IMR-90 (cell line): ENCODE data around the gene PDCD1. TPM values are rescaled to one million over a fixed set of nuclear protein-coding genes. Genes with fewer than 3 reads are reported as not detected.

ENCODE experiments used
- ATAC-seq: fragments of 200-7000 bp; cut with Tn5 transposase; 2 replicates; pipeline ENCODE4 v1.9.1; 2020; ENCODE audit warnings: low read depth, mild to moderate bottlenecking, moderate library complexity
- BruUV-seq: library from RNA; stranded (reverse); fragments of 400-500 nt; replicated peaks from 2 replicates; lab custom pipeline; 2021; lab: Mats Ljungman, UMichigan
- CTCF ChIA-PET: fragments of 300-600 bp; formaldehyde crosslinking; extraction: SDS; loops from one replicate; lab custom pipeline; 2021; ENCODE audit warnings: antibody characterized with exemption; lab: Yijun Ruan, JAX
- POLR2A ChIA-PET: fragments of 300-600 bp; sonication (Branson Sonifier 250); formaldehyde crosslinking; loops from one replicate; lab custom pipeline; 2022; ENCODE audit warnings: antibody characterized with exemption; ENCODE audit not compliant: unreplicated experiment; lab: Charles Lee
- DNase-seq: peaks from one replicate; pipeline ENCODE4 v3.0.0; 2013
- H2AFZ ChIP-seq: replicated peaks from 2 replicates; pipeline ENCODE3; 2013; ENCODE audit warnings: low read length, mild to moderate bottlenecking; ENCODE audit not compliant: poor library complexity
- H2AK5ac ChIP-seq: 2 replicates; pipeline ENCODE4 v1.6.1; 2013; ENCODE audit warnings: low read depth, low read length, inconsistent platforms
- H2AK9ac ChIP-seq: replicated peaks from 2 replicates; pipeline ENCODE3; 2013; ENCODE audit warnings: mild to moderate bottlenecking, low read depth, low read length, moderate library complexity; ENCODE audit not compliant: poor library complexity
- H2BK120ac ChIP-seq: 2 replicates; pipeline ENCODE4 v1.6.1; 2013; ENCODE audit warnings: low read depth, low read length, inconsistent platforms
- H2BK15ac ChIP-seq: 3 replicates; pipeline ENCODE4 v1.6.1; 2013; ENCODE audit warnings: low read depth, low read length, inconsistent platforms
- H2BK20ac ChIP-seq: 2 replicates; pipeline ENCODE4 v1.6.1; 2013; ENCODE audit warnings: low read depth, mild to moderate bottlenecking, inconsistent platforms, low read length, moderate library complexity
- H2BK5ac ChIP-seq: 2 replicates; pipeline ENCODE4 v1.6.1; 2013; ENCODE audit warnings: mild to moderate bottlenecking, low read depth, low read length, inconsistent platforms; ENCODE audit not compliant: poor library complexity, severe bottlenecking
- H3K14ac ChIP-seq: replicated peaks from 2 replicates; pipeline ENCODE4 v1.6.1; 2013; ENCODE audit warnings: low read depth, low read length, inconsistent platforms
- H3K18ac ChIP-seq: 2 replicates; pipeline ENCODE4 v1.6.1; 2013; ENCODE audit warnings: low read depth, low read length, control low read depth
- H3K23ac ChIP-seq: 2 replicates; pipeline ENCODE4 v1.6.1; 2013; ENCODE audit warnings: low read depth, low read length, inconsistent platforms
- H3K27ac ChIP-seq: 2 replicates; pipeline ENCODE4 v1.5.1; 2013; ENCODE audit warnings: mild to moderate bottlenecking, control low read depth, low read length; ENCODE audit not compliant: insufficient read depth
- H3K27me3 ChIP-seq: 2 replicates; pipeline ENCODE4 v1.6.1; 2013; ENCODE audit warnings: low read length; ENCODE audit not compliant: control insufficient read depth, insufficient read depth
- H3K36me3 ChIP-seq: 2 replicates; pipeline ENCODE4 v1.6.1; 2013; ENCODE audit warnings: low read length, mixed read lengths; ENCODE audit not compliant: control insufficient read depth, insufficient read depth
- H3K4ac ChIP-seq: 2 replicates; pipeline ENCODE4 v1.6.1; 2013; ENCODE audit warnings: low read depth, low read length, inconsistent platforms
- H3K4me1 ChIP-seq: 2 replicates; pipeline ENCODE4 v1.6.1; 2013; ENCODE audit warnings: low read length, mixed read lengths; ENCODE audit not compliant: control insufficient read depth, insufficient read depth
- H3K4me2 ChIP-seq: 2 replicates; pipeline ENCODE4 v1.6.1; 2013; ENCODE audit warnings: low read depth, mild to moderate bottlenecking, control low read depth, low read length, moderate library complexity
- H3K4me3 ChIP-seq: 2 replicates; pipeline ENCODE4 v1.5.1; 2013; ENCODE audit warnings: low read depth, mild to moderate bottlenecking, control low read depth, low read length, moderate library complexity; ENCODE audit not compliant: insufficient read depth
- H3K56ac ChIP-seq: 2 replicates; pipeline ENCODE4 v1.6.1; 2013; ENCODE audit warnings: low read length, inconsistent platforms; ENCODE audit not compliant: insufficient read depth; ENCODE audit errors: extremely low read depth
- H3K79me1 ChIP-seq, 2 experiments: 2 replicates each; pipeline ENCODE4 v1.6.1; 2013; ENCODE audit warnings: low read length in 2 of 2, inconsistent platforms in 1 of 2, low read depth in 1 of 2
- H3K9ac ChIP-seq: 2 replicates; pipeline ENCODE4 v1.6.1; 2013; ENCODE audit warnings: low read depth, low read length, control low read depth
- H3K9me1 ChIP-seq: 2 replicates; pipeline ENCODE4 v1.6.1; 2013; ENCODE audit warnings: low read length, inconsistent platforms; ENCODE audit not compliant: insufficient read depth
- H3K9me3 ChIP-seq: 2 replicates; pipeline ENCODE4 v1.6.1; 2013; ENCODE audit warnings: low read length; ENCODE audit not compliant: control insufficient read depth, insufficient read depth
- H4K20me1 ChIP-seq: 2 replicates; pipeline ENCODE4 v1.6.1; 2013; ENCODE audit warnings: low read length, inconsistent platforms; ENCODE audit not compliant: insufficient read depth
- H4K5ac ChIP-seq: 2 replicates; pipeline ENCODE4 v1.6.1; 2013; ENCODE audit warnings: mild to moderate bottlenecking, low read depth, low read length, control low read depth
- H4K8ac ChIP-seq, 2 experiments: 2 replicates each; pipeline ENCODE4 v1.6.1; 2013; ENCODE audit warnings: low read depth in 2 of 2, low read length in 2 of 2, control low read depth in 1 of 2, inconsistent platforms in 1 of 2
- H4K91ac ChIP-seq: 2 replicates; pipeline ENCODE4 v1.6.1; 2013; ENCODE audit warnings: low read depth, low read length, inconsistent platforms; ENCODE audit not compliant: insufficient read depth
- BHLHE40 ChIP-seq: fragments of 150-350 bp; IDR thresholded peaks from 2 replicates; pipeline ENCODE4 v1.6.1; 2016; ENCODE audit warnings: mild to moderate bottlenecking, low read depth, low read length
- CEBPB ChIP-seq: IDR thresholded peaks from 2 replicates; pipeline ENCODE4 v1.6.1; 2012; ENCODE audit warnings: low read depth, low read length, improper control_type of control experiment
- CHD1 ChIP-seq: IDR thresholded peaks from 2 replicates; pipeline ENCODE4 v1.6.1; 2012; ENCODE audit warnings: low read depth, low read length, improper control_type of control experiment
- FOS ChIP-seq: fragments of 150-350 bp; IDR thresholded peaks from 2 replicates; pipeline ENCODE4 v1.6.1; 2016; ENCODE audit warnings: low read depth, low read length
- MAFK ChIP-seq: IDR thresholded peaks from 2 replicates; pipeline ENCODE4 v1.6.1; 2012; ENCODE audit warnings: low read depth, low read length, improper control_type of control experiment
- MAZ ChIP-seq: IDR thresholded peaks from 2 replicates; pipeline ENCODE4 v1.6.1; 2012; ENCODE audit warnings: low read depth, mild to moderate bottlenecking, low read length, improper control_type of control experiment, moderate library complexity, borderline replicate concordance
- MXI1 ChIP-seq: IDR thresholded peaks from 2 replicates; pipeline ENCODE4 v1.6.1; 2012; ENCODE audit warnings: low read depth, mild to moderate bottlenecking, low read length, moderate library complexity, borderline replicate concordance
- NFE2L2 ChIP-seq: fragments of 150-350 bp; IDR thresholded peaks from 2 replicates; pipeline ENCODE4 v1.6.1; 2016; ENCODE audit warnings: low read depth, mild to moderate bottlenecking, low read length
- POLR2A ChIP-seq: IDR thresholded peaks from 2 replicates; pipeline ENCODE4 v1.6.1; 2012; ENCODE audit warnings: mild to moderate bottlenecking, low read depth, low read length
- RAD21 ChIP-seq: IDR thresholded peaks from 2 replicates; pipeline ENCODE4 v1.6.1; 2012; ENCODE audit warnings: low read length, improper control_type of control experiment
- RCOR1 ChIP-seq: IDR thresholded peaks from 2 replicates; pipeline ENCODE4 v1.6.1; 2012; ENCODE audit warnings: mild to moderate bottlenecking, low read length, improper control_type of control experiment; ENCODE audit not compliant: insufficient replicate concordance
- RFX5 ChIP-seq: IDR thresholded peaks from 2 replicates; pipeline ENCODE4 v1.8.0; 2012; ENCODE audit warnings: low read depth, mild to moderate bottlenecking, low read length, moderate library complexity
- SMC3 ChIP-seq: fragments of 150-350 bp; IDR thresholded peaks from 2 replicates; pipeline ENCODE4 v1.6.1; 2016; ENCODE audit warnings: low read depth, mild to moderate bottlenecking, antibody characterized with exemption, low read length, moderate library complexity
- WGBS, 2 experiments: methylation state at CpG; one replicate each; pipeline versions ENCODE4 v1.1.5 to v1.1.7; 2013; ENCODE audit warnings: missing lambda C conversion rate in 2 of 2; ENCODE audit not compliant: insufficient read length in 1 of 2; ENCODE audit errors: extremely low coverage in 2 of 2; 5-methylcytosine and 5-hydroxymethylcytosine counted together
- dilution Hi-C: fragments of 300-500 bp; cut with HindIII; formaldehyde crosslinking; loops from one replicate; pipeline ENCODE4 v1.14.3; 2018; ENCODE audit warnings: low sequenced_read_pairs; ENCODE audit not compliant: unreplicated experiment
- in situ Hi-C: fragments of 300-500 bp; cut with MboI; formaldehyde crosslinking; loops from 3 replicates; pipeline ENCODE4 v1.14.3; 2019; ENCODE audit warnings: low sequenced_read_pairs, inconsistent platforms, mixed read lengths
- intact Hi-C: fragments of 100-400 bp; cut with micrococcal nuclease; formaldehyde crosslinking; loops from 2 replicates; pipeline ENCODE4 v1.10.0; 2022
- polyA plus RNA-seq, 3 experiments: library from polyadenylated mRNA; depleted of rRNA; stranded (reverse); fragments of >200 nt; gene quantifications; 2 replicates each; pipeline ENCODE4 v1.2.3, GENCODE V29; 2012; ENCODE audit warnings: low replicate concordance in 1 of 3
- total RNA-seq: library from RNA; depleted of rRNA; stranded (reverse); fragments of >200 nt; gene quantifications from 2 replicates; pipeline ENCODE4 v1.2.3, GENCODE V29; 2012
- TF ChIP-seq, protein P1 (sequence below): fragments of 150-350 bp; IDR thresholded peaks from 2 replicates; pipeline ENCODE4 v1.6.1; 2016; ENCODE audit warnings: low read depth, mild to moderate bottlenecking, low read length, moderate library complexity, borderline replicate concordance
- TF ChIP-seq, protein P2 (sequence below): conservative IDR thresholded peaks from 2 replicates; pipeline ENCODE4 v1.5.1; 2012; ENCODE audit warnings: mild to moderate bottlenecking, low read depth, low read length, improper control_type of control experiment
- TF ChIP-seq, protein P3 (sequence below): fragments of 150-350 bp; IDR thresholded peaks from 2 replicates; pipeline ENCODE4 v1.6.1; 2017; ENCODE audit warnings: mild to moderate bottlenecking, antibody characterized with exemption, low read length, low read depth

PDCD1 gene
- total and polyA plus RNA-seq, 2 of the 4 experiments (the other 2 are of a cell fraction), result not detected

DNA sequence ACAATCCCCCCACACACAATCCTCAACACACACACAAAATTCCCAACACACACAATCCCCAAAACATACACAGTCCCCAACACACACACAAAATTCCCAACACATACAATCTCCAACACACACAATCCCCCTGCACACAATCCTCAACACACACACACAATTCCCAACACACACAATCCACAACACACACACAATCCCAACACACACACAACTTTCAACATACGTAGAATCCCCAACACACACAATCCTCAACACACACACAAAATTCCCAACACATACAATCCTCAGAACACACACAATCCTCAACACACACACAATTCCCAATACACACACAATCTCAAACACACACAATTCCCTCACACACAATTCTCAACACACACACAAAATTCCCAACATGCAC, 2.6 kb upstream of the PDCD1 start:
- H3K79me1 ChIP-seq, result no peaks in the 10 kb centered on the region
- TF ChIP-seq, protein P1, sequence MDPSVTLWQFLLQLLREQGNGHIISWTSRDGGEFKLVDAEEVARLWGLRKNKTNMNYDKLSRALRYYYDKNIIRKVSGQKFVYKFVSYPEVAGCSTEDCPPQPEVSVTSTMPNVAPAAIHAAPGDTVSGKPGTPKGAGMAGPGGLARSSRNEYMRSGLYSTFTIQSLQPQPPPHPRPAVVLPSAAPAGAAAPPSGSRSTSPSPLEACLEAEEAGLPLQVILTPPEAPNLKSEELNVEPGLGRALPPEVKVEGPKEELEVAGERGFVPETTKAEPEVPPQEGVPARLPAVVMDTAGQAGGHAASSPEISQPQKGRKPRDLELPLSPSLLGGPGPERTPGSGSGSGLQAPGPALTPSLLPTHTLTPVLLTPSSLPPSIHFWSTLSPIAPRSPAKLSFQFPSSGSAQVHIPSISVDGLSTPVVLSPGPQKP, result no peak
- TF ChIP-seq FOS (no peak), POLR2A (no peak), BHLHE40 (no peak), RFX5 (no peak), CHD1 (no peak), CEBPB (no peak), MAFK (no peak), MAZ (no peak), NFE2L2 (no peak), RCOR1 (no peak), SMC3 (no peak), MXI1 (no peak), RAD21 (no peak)
- TF ChIP-seq, protein P2, sequence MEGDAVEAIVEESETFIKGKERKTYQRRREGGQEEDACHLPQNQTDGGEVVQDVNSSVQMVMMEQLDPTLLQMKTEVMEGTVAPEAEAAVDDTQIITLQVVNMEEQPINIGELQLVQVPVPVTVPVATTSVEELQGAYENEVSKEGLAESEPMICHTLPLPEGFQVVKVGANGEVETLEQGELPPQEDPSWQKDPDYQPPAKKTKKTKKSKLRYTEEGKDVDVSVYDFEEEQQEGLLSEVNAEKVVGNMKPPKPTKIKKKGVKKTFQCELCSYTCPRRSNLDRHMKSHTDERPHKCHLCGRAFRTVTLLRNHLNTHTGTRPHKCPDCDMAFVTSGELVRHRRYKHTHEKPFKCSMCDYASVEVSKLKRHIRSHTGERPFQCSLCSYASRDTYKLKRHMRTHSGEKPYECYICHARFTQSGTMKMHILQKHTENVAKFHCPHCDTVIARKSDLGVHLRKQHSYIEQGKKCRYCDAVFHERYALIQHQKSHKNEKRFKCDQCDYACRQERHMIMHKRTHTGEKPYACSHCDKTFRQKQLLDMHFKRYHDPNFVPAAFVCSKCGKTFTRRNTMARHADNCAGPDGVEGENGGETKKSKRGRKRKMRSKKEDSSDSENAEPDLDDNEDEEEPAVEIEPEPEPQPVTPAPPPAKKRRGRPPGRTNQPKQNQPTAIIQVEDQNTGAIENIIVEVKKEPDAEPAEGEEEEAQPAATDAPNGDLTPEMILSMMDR, result no peak
- TF ChIP-seq, protein P3, sequence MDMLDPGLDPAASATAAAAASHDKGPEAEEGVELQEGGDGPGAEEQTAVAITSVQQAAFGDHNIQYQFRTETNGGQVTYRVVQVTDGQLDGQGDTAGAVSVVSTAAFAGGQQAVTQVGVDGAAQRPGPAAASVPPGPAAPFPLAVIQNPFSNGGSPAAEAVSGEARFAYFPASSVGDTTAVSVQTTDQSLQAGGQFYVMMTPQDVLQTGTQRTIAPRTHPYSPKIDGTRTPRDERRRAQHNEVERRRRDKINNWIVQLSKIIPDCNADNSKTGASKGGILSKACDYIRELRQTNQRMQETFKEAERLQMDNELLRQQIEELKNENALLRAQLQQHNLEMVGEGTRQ, result no peak
- 88 to 100% methylated on average over 1 of the region's 1 CpG for WGBS, 2 experiments
- no peak overlapping the region for H3K9ac ChIP-seq
- no TSS peak for BruUV-seq
- H2BK20ac ChIP-seq, result no peak overlapping the region
- H3K23ac ChIP-seq, result no peak overlapping the region
- no peak overlapping the region for H3K18ac ChIP-seq
- H3K4me2 ChIP-seq, result no peak overlapping the region
- H3K27me3 ChIP-seq, result peaks cover 11% of the 10 kb centered on the region
- no peak overlapping the region for H4K5ac ChIP-seq
- H3K14ac ChIP-seq, result no peak overlapping the region
- no peak overlapping the region for H2AK5ac ChIP-seq
- H3K56ac ChIP-seq, result no peak overlapping the region
- no peaks in the 10 kb centered on the region; the same call in 1 of the 2 replicates for H3K4me1 ChIP-seq
- H3K27ac ChIP-seq, result no peak overlapping the region
- H3K9me3 ChIP-seq, result no peaks in the 10 kb centered on the region
- no peaks in the 10 kb centered on the region for H3K36me3 ChIP-seq
- ChIA-PET POLR2A (no interaction called here), CTCF (no interaction called here)
- dilution Hi-C loops, result no loop called here
- no peak overlapping the region for H2AFZ ChIP-seq
- H2BK5ac ChIP-seq, result peak overlapping the region; percentile 61
- H4K8ac ChIP-seq, result no peak overlapping the region
- H3K4me3 ChIP-seq, result no peak overlapping the region
- H2BK120ac ChIP-seq, result no peak overlapping the region
- ATAC-seq (no peak), DNase-seq (no peak)
- H4K91ac ChIP-seq, result no peak overlapping the region
- in situ Hi-C loops, result no loop called here
- no peak overlapping the region for H2BK15ac ChIP-seq
- no peak overlapping the region for H3K4ac ChIP-seq
- peaks cover 5% of the 10 kb centered on the region for H4K20me1 ChIP-seq
- H2AK9ac ChIP-seq, result no peak overlapping the region
- peaks cover 19% of the 10 kb centered on the region for H3K9me1 ChIP-seq
- intact Hi-C loops, result no loop called here
